HCT116 (cell line): Measurements from ENCODE around the gene TPBGL. TPM values are rescaled to one million over a fixed set of nuclear protein-coding genes. Genes with fewer than 3 reads are reported as not detected.

ENCODE experiments used
- ATAC-seq: fragments of 200-7000 bp; cut with Tn5 transposase; 2 replicates; pipeline ENCODE4 v1.9.1; 2020; ENCODE audit warnings: mild to moderate bottlenecking, moderate library complexity
- BruUV-seq: library from RNA; stranded (reverse); fragments of 400-500 nt; replicated peaks from 2 replicates; lab custom pipeline; 2021; lab: Mats Ljungman, UMichigan
- CTCF ChIA-PET: fragments of 300-600 bp; sonication (Branson Sonifier 250); formaldehyde crosslinking; loops from one replicate; lab custom pipeline; 2021; ENCODE audit warnings: antibody characterized with exemption; lab: Charles Lee
- POLR2A ChIA-PET: fragments of 300-600, 350-600 bp; sonication (Branson Sonifier 250); formaldehyde crosslinking; loops from one replicate; lab custom pipeline; 2021; ENCODE audit warnings: antibody characterized with exemption; lab: Charles Lee
- RAD21 ChIA-PET, 2 experiments: fragments of 300-600 bp; sonication (Branson Sonifier 250); formaldehyde crosslinking; loops; one replicate each; lab custom pipeline; 2023; ENCODE audit warnings: low total read pairs in 2 of 2; ENCODE audit not compliant: uncharacterized antibody in 2 of 2, unreplicated experiment in 2 of 2, low non-redundant PET in 1 of 2; lab: Charles Lee
- DNase-seq: peaks from one replicate; pipeline ENCODE4 v3.0.0-alpha.2; 2010; ENCODE audit warnings: low read depth, low spot score
- H2AFZ ChIP-seq: fragments of 200-600 bp; shearing (Covaris generic), sonication (generic); 2 replicates; pipeline ENCODE4 v1.6.1; 2017; ENCODE audit warnings: low read depth, mixed run types, mixed read lengths, antibody characterized with exemption, low read length; ENCODE audit not compliant: poor library complexity, severe bottlenecking
- H3K27ac ChIP-seq: 2 replicates; pipeline ENCODE4 v1.5.1; 2012; ENCODE audit warnings: low read depth, low read length
- H3K27me3 ChIP-seq: fragments of 200-600 bp; sonication (generic); 2 replicates; pipeline ENCODE4 v1.6.1; 2016; ENCODE audit warnings: mixed run types, low read length, mixed read lengths; ENCODE audit not compliant: insufficient read depth
- H3K36me3 ChIP-seq, 2 experiments: fragments of 200-500 bp in 1 of 2; fragments of 200-600 bp in 1 of 2; sonication (Bioruptor generic) in 1 of 2; sonication (generic) in 1 of 2; 2 replicates each; pipeline versions ENCODE4 v1.5.1 to v1.6.1; 2014 to 2016; ENCODE audit warnings: low read length in 2 of 2, inconsistent platforms in 1 of 2, mixed read lengths in 1 of 2, mixed run types in 1 of 2; ENCODE audit not compliant: insufficient read depth in 2 of 2, control insufficient read depth in 1 of 2
- H3K4me1 ChIP-seq, 2 experiments: fragments of 200-600 bp in 1 of 2; sonication (generic) in 1 of 2; 2 replicates each; pipeline versions ENCODE4 v1.5.1 to v1.6.1; 2012 to 2017; ENCODE audit warnings: low read length in 2 of 2, inconsistent platforms in 1 of 2, mild to moderate bottlenecking in 1 of 2, mixed read lengths in 1 of 2, mixed run types in 1 of 2, moderate library complexity in 1 of 2; ENCODE audit not compliant: insufficient read depth in 2 of 2, control insufficient read depth in 1 of 2
- H3K4me2 ChIP-seq: fragments of 200-600 bp; sonication (generic); 2 replicates; pipeline ENCODE4 v1.6.1; 2017; ENCODE audit warnings: mixed run types, low read length, mixed read lengths
- H3K4me3 ChIP-seq, 2 experiments: fragments of 200-600 bp in 1 of 2; sonication (generic) in 1 of 2; replicated peaks in 1 of 2; 2 replicates each; pipeline ENCODE4 v1.5.1; 2011 to 2016; ENCODE audit warnings: low read length in 2 of 2, control low read depth in 1 of 2, low read depth in 1 of 2, mild to moderate bottlenecking in 1 of 2, mixed read lengths in 1 of 2, mixed run types in 1 of 2
- H3K79me2 ChIP-seq: fragments of 200-600 bp; sonication (generic); 2 replicates; pipeline ENCODE4 v1.6.1; 2017; ENCODE audit warnings: mild to moderate bottlenecking, mixed run types, low read length, moderate library complexity, mixed read lengths; ENCODE audit not compliant: insufficient read depth
- H3K9ac ChIP-seq: fragments of 200-600 bp; sonication (generic); 2 replicates; pipeline ENCODE4 v1.6.1; 2016; ENCODE audit warnings: low read length, mixed read lengths
- H3K9me2 ChIP-seq: fragments of 200-600 bp; sonication (generic), shearing (Covaris generic); 2 replicates; pipeline ENCODE4 v1.6.1; 2017; ENCODE audit warnings: mixed run types, mild to moderate bottlenecking, moderate library complexity; ENCODE audit not compliant: insufficient read depth
- H3K9me3 ChIP-seq, 2 experiments: fragments of 200-500 bp in 1 of 2; fragments of 200-600 bp in 1 of 2; sonication (Bioruptor generic) in 1 of 2; sonication (generic) in 1 of 2; 2 replicates each; pipeline ENCODE4 v1.6.1; 2014 to 2017; ENCODE audit warnings: low read length in 2 of 2, mixed read lengths in 2 of 2, inconsistent platforms in 1 of 2, low read depth in 1 of 2, mild to moderate bottlenecking in 1 of 2, mixed run types in 1 of 2, moderate library complexity in 1 of 2; ENCODE audit not compliant: control insufficient read depth in 1 of 2, insufficient read depth in 1 of 2
- H4K20me1 ChIP-seq: fragments of 200-600 bp; sonication (generic), shearing (Covaris generic); 2 replicates; pipeline ENCODE4 v1.6.1; 2017; ENCODE audit warnings: mixed run types, mild to moderate bottlenecking, moderate library complexity; ENCODE audit not compliant: insufficient read depth
- ATF3 ChIP-seq: IDR thresholded peaks from 2 replicates; pipeline ENCODE4 v1.6.1; 2012
- CEBPB ChIP-seq: IDR thresholded peaks from 2 replicates; pipeline ENCODE4 v1.6.1; 2012; ENCODE audit warnings: low read depth
- CTCF ChIP-seq, 3 experiments: fragments of 200-600 bp in 1 of 3; sonication (generic) in 1 of 3; IDR thresholded peaks in 2 of 3; conservative IDR thresholded peaks in 1 of 3; 2 replicates each; pipeline ENCODE4 v1.5.1; 2012 to 2017; ENCODE audit warnings: low read depth in 2 of 3, low read length in 2 of 3, antibody characterized with exemption in 1 of 3, borderline replicate concordance in 1 of 3, control low read depth in 1 of 3, mild to moderate bottlenecking in 1 of 3, mixed read lengths in 1 of 3, mixed run types in 1 of 3, moderate library complexity in 1 of 3; ENCODE audit not compliant: insufficient read depth in 1 of 3
- EGR1 ChIP-seq: IDR thresholded peaks from 2 replicates; pipeline ENCODE4 v1.6.1; 2012; ENCODE audit warnings: low read depth
- FOSL1 ChIP-seq: IDR thresholded peaks from 2 replicates; pipeline ENCODE4 v1.6.1; 2012; ENCODE audit warnings: low read depth
- POLR2A ChIP-seq: IDR thresholded peaks from 2 replicates; pipeline ENCODE4 v1.7.0; 2011; ENCODE audit warnings: borderline replicate concordance; ENCODE audit not compliant: insufficient read depth, insufficient read length; ENCODE audit errors: extremely low read depth
- REST ChIP-seq: IDR thresholded peaks from 2 replicates; pipeline ENCODE4 v1.6.1; 2012; ENCODE audit warnings: low read depth
- SIN3A ChIP-seq: IDR thresholded peaks from 2 replicates; pipeline ENCODE4 v1.6.1; 2012; ENCODE audit warnings: low read depth
- TCF7L2 ChIP-seq: IDR thresholded peaks from 2 replicates; pipeline ENCODE4 v1.7.0; 2011; ENCODE audit warnings: borderline replicate concordance, inconsistent platforms; ENCODE audit not compliant: insufficient read depth, insufficient read length; ENCODE audit errors: extremely low read depth
- YY1 ChIP-seq: IDR thresholded peaks from 2 replicates; pipeline ENCODE4 v1.6.1; 2011; ENCODE audit warnings: low read length, low read depth, moderate library complexity, mild to moderate bottlenecking; ENCODE audit not compliant: insufficient replicate concordance; ENCODE audit errors: extremely low read depth
- ZBTB33 ChIP-seq: IDR thresholded peaks from 2 replicates; pipeline ENCODE4 v1.6.1; 2011; ENCODE audit warnings: mild to moderate bottlenecking, low read length, moderate library complexity; ENCODE audit not compliant: insufficient replicate concordance; ENCODE audit errors: extremely low read depth
- ZFX ChIP-seq: fragments of 450-650 bp; IDR thresholded peaks from 2 replicates; pipeline ENCODE4 v1.6.1; 2017
- ZNF274 ChIP-seq: fragments of 200-500 bp; sonication (Bioruptor generic); IDR thresholded peaks from 2 replicates; pipeline ENCODE4 v1.6.1; 2014; ENCODE audit warnings: mild to moderate bottlenecking, low read depth, low read length, inconsistent platforms
- intact Hi-C: fragments of 100-400 bp; cut with micrococcal nuclease; formaldehyde crosslinking; loops from 2 replicates; pipeline ENCODE4 v1.10.0; 2022
- total RNA-seq: library from RNA; stranded (reverse); gene quantifications from one replicate; pipeline ENCODE4 v1.2.1, GENCODE V29; 2021; ENCODE audit not compliant: unreplicated experiment

Gene TPBGL
- total RNA-seq, 1 experiment from 2014 or later = 0.12 TPM

GRCh38 chr11:75275581-75275980 is 35.0 kb downstream of the TPBGL start:
- H3K79me2 ChIP-seq = no peaks in the 10 kb centered on the region
- BruUV-seq = no TSS peak
- no peak overlapping the region for H3K4me2 ChIP-seq
- ChIA-PET CTCF (no interaction called here), POLR2A (no interaction called here), RAD21 (no interaction called here)
- H3K9me2 ChIP-seq = no peaks in the 10 kb centered on the region
- H3K27ac ChIP-seq = no peak overlapping the region
- ATAC-seq = no peak
- H4K20me1 ChIP-seq = no peaks in the 10 kb centered on the region
- H2AFZ ChIP-seq = no peak overlapping the region
- intact Hi-C loops = no loop called here
- H3K9ac ChIP-seq = no peak overlapping the region
- H3K4me3 ChIP-seq = no peak overlapping the region
- H3K27me3 ChIP-seq = no peaks in the 10 kb centered on the region
- H3K4me1 ChIP-seq = no peaks in the 10 kb centered on the region
- H3K36me3 ChIP-seq = peaks cover 0 to 7% of the 10 kb centered on the region in 2 experiments; a peak in 2 of 4 replicates
- DNase-seq = no peak
- no peak for TF ChIP-seq SIN3A
- no peak for TF ChIP-seq TCF7L2
- no peak for TF ChIP-seq ZNF274
- TF ChIP-seq CEBPB = no peak
- TF ChIP-seq EGR1 = no peak
- TF ChIP-seq POLR2A = no peak
- TF ChIP-seq ZBTB33 = no peak
- no peak for TF ChIP-seq YY1
- TF ChIP-seq REST = no peak
- no peak for TF ChIP-seq ATF3
- TF ChIP-seq CTCF (IDR thresholded peaks at IDR 0.05 in 2 of 3, conservative IDR thresholded peaks at IDR 0.05 in 1 of 3; ENCODE audit: borderline replicate concordance in 1 of 3, insufficient read depth in 1 of 3, low read depth in 2 of 3, low read length in 2 of 3) = no peak
- TF ChIP-seq ZFX = no peak
- no peak for TF ChIP-seq FOSL1
- no peaks in the 10 kb centered on the region for H3K9me3 ChIP-seq
